HG03196 (cell line): Measurements from ENCODE around the gene TMEM127.
"Not testable (repeated sequence)": the region's sequence is repeated elsewhere in the genome, so short reads cannot be mapped to it uniquely, and the experiment has no call there.

ENCODE experiments used
- ATAC-seq: cut with Tn5 transposase; IDR thresholded peaks from one replicate; pipeline ENCODE4 v1.9.1; 2021; ENCODE audit not compliant: unreplicated experiment

TMEM127 gene

DNA sequence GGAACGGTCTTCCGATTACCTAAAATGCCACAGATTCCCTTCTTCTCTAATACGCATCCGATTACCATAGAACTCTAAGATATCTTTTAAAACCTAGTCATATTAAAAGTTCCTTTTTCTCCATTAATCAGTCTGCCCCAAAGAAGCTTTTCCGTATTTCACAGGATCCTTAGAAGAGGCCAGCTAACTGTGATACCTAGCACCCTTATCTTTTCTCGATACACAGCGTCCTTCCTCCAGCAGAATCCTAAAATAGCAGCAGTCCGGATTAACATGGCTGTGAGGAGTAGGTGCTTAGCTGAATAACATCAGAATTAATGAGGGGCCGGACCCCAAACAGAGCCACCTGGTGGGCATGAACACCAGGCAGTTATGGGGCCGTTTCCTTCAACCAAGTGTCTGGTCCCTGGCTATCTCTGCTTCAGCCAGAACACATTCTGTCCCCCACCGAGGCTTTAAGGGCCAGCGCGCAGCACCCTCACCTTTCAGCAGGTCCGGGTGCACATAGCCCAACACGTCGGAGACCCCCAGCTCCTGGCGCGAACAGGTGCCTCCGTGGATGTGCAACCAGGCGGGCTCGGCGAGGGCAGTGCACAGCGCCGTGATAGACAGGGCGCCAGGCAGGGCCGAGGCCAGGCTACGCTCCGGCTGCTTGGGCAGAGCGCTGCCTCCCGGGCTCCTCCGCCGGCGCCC, 995 bp downstream of the TMEM127 start:
- no peak for ATAC-seq

DNA sequence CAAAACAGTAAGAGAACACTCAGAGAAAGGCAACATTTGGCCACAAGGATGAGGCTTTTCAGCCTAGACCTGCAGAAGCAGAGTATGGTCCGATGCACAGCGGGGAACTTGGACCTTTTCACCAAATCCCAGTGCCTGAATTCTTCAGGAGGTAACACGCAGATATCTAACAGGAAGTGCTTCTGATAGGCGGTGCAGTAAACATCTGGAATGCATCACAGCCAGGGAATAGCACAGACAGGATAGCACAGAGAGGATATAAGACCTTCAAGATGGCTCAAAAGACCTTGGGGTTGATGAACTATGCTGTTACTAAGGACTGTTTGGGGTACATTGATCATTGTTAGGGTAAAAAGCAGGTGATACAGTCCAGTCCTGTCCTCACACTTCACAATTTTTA, 1.7 kb downstream of the TMEM127 start:
- no peak for ATAC-seq

DNA sequence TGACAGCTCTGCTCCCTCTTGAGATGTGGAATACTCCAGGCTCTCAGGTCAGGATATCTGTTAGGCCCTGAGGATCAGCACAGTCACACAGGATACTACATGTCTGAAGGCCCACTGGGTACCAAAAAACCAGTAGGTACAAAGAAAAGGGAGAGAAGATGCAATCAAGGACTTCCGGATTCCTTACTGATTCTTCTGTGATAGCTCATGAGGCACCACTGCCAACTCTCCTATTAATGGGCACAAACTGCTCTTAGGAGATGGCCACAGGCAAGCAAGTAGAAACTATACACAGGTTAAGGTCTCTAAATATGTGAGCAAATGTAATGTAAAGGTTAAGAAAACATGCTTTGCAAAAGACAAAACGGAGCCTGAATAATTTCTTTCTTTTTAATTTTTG, 3.5 kb downstream of the TMEM127 start:
- ATAC-seq, result no peak

DNA sequence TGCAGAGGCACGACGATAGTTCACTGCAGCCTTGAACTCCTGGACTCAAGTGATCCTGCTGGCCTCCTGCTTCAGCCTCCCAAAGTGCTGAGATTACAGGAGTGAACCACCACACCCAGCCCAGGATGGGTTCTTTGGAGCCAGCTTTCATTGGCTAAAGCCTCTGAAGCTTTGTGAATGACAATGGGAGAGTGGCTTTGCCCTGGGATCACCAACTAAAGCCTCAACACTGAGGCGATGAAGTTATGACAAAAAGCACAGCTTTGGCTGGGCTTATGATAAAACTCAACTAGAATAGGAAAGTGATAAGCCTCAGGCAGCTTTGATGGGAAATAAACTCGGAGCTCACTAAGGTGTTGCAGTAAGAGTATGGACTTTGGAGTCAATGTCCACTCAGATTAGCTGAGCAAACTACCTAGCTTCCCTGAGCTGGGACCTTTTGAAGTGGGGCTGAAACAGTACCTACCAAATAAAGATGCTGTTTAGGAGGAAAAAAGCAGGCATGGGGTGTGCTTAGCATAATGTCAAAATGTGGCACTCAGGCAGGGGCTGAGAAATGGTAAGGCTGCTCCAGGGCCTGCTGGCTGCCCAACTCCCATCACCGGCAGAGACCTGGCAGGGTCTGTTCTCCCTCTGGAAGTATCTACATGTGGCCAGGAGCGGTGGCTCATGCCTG, 4.3 kb downstream of the TMEM127 start:
- no peak for ATAC-seq

DNA sequence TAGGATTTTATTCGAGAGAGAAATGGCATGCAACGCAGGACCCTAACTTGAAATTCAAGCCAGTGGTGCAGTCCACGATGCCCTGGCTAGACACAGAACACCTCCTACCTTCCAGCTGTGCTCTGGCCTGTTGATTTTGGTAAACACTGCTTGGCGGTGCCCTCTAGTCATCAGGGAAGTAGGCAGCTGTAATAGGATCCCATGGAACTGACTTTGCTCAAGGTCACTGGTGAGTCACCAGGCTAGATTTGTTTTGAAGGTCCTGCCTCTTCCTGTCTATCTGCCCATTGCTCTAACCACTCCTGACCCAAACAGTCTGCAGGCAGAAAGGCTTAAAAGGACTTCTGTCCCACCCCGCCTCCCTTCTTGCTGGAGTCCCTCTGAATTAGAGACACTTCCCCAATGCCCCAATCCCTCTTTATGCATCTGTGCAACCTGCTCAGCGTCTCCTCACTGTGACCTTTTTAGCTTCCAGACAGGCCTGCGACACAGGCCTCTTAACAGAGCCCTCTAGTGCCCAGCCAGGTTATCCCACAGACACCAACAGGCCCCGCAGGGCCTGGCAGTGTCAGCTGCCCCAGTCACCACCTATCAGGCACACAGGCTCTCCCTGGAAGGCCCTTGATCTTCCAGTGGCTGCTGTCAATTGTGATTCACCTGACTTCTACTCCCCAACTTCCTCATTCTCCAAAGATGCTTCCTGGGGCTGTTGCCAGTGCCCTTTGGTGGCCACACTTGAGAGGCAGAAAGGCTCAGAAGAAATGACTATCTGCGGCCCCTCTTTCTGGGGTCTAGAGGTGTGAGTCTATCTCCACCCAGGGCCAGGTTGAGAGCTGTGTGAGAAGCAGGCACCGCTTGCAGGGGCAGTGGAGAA, 5.2 kb downstream of the TMEM127 start:
- ATAC-seq, result peak; percentile 27

DNA sequence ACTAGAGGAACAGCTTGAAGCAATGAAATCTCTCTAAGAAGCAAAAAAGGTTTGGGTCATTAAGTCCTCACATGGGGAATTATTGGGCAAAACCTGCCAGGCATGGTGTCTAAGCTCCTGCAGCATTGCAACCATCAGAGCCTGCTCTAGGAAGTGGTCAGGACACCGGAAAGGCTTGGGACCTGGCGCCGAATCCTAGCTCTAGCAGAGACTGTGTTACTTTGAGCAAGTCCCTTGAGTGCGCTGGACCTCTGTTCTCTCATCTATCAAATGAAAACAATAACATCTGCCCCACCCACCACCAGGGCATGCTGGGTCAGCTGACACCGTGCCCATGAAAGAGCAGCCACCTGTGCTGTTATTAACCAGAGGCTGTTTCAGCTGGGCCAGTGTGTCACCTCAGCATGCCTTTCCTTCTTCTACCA, 6.3 kb downstream of the TMEM127 start:
- ATAC-seq, result no peak

DNA sequence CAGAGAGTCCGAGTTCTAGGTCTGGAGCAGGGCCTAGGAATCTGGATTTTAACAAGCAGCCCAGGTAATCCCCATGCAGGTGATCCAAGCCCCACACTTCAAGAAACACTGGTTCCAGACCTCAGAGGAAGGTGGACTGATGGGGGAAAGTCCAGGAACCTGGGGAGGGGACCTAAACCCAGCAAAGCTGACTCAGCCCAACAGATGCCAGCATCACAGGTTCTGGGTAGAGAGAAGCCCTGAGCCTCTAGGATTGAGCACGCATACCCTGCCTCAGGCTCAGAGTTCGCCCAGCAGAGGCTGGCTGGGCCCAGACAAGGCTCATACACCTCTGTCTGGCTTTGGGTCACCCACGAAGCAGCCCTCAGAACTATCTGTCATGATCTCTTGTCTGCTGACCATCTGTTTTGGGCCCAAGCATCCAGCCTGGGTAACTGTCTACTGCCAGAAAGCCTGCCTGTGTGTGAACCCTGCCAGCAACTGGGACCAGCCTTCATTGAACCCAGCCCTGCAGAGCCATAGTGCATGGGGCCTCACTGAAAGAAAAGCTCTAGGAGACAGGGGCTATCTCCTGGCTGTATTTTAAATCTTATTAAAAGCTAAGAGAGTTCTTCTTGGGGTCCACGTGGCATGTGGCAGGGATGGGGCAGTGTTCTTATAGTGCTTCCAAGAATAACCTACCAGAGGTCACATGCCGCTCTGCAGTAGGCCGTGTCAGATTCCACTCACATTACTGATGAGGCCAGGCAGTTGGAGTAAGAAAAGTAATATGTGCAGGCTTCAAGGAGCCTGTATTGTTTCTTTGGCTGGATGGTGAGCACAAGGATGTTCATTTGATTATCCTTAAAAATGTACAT, 7.4 kb downstream of the TMEM127 start:
- ATAC-seq, result no peak

DNA sequence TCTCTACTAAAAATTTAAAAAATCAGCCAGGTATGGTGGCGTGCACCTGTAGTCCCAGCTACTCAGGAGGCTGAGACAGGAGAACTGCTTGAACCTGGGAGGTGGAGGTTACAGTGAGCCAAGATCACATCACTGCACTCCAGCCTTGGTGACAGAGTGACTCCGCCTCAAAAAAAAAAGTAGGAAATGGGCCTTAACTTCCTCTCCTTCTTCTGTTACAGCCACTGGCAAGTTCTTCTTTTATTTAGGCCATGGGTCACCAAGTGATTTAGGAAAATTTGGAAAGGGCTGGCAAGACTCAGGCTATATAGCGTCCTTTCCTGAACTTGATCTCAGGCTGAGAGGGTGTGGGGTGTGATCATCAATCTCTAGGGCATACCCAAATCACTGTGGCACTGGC, 8.1 kb downstream of the TMEM127 start:
- not testable (repeated sequence) for ATAC-seq

DNA sequence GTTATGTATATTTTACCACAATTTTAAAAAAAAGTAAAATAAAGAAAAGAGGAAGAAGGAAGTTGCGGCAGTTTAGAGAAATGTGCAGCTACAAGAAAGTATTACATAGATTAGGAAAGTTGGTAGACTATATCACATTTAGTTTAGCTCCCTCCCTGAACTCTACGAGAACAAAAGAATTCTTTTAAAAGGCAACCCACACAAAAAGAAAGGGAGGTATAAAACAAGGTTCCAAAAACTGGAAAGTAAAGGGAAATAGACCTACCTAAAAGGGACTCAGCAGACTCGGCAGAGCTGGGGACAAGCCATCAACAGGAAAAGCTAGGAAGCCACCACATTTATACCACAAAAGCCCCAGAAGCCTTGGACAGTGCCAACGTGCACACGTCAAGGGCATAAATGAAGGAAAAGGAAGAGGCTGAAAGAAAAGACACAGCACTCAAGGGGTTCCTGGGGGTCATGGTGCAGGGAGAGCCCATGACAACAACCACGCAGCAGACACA, 9.1 kb downstream of the TMEM127 start:
- no peak for ATAC-seq

DNA sequence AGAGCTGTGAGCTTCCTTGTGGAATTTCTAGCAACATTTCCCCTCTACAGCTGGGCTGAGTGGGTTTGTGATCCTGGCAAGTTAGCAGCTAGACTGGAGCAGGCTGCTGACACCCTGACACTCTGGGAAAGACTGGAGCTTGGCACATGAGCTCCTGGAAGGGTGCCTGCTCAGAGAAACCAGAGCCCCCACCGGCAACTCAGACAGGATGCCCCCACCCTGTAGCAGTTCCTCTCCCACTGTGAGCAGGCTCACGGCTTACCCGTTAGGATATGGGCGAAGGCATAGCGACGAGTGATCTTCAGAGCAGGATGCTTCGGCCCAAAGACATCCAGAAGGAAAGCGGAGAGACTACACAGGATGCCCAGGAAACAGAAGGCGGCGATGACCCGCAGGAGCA, 11.2 kb downstream of the TMEM127 start:
- ATAC-seq, result no peak

DNA sequence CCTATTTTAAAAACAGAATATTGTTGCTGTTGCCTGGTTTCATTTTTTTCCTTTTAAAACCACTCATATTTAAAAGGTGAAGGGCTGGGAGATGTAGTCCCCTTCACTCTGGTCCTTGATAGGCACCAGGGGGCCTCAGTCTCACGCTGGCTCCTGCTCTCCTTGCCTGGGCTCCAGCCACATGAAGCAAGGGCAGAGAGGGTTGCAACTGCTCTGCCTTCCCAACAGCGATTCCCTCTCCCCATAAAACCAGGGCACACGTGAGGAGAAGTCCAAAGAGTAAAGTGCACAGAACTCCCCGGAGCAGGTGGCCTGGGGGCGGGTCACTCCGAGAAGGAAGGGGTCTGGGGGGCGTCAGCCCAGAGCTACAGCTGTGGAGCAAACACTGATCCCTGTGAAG, 12.8 kb downstream of the TMEM127 start:
- ATAC-seq, result no peak

DNA sequence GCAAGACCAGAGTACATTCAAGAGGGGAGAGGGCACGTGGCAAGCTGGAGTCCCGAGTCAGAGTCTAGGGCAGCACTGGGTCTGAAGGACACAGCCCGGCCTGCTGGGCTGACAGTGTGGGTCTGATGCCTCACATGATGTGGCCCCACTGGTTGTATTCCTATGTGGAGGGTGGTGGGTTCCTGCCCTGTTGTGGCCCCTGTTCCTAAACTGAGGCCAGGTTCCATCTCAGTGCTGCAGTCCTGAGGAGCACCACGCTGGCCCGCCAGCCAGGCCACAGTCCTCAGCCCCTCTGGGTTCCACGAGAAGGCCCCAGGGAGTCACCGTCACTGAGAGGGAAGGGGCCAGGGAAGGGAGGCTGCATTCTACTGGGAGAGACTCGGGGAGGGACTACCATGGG, 13.3 kb downstream of the TMEM127 start:
- ATAC-seq, result no peak

DNA sequence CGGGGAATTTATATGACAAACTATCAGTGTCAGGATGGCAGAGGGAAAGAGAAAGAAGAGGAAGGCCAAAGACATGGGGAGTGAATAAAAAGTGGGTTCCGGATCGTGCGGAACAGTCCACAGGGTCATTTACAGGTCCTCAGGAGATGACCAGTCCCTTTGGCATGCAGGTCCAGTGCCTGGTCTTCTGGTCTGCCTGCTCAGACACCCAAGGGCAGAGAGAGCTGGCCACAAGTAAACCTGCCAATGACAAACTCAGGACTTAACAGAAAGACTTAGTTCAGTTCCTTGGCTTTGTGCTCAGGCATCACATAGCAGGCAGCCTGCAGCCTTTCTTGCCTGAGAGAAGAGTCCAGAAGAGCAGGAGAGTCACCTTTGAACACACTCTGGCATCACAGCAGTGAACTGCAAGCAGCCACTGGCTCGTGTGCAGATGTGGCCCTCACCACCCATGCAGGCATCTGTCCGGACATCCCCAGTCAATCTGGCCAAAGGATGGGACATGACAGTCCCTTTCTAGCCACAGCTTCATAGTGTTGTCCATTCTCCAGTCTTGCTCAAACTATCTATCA, 14.0 kb downstream of the TMEM127 start:
- no peak for ATAC-seq

DNA sequence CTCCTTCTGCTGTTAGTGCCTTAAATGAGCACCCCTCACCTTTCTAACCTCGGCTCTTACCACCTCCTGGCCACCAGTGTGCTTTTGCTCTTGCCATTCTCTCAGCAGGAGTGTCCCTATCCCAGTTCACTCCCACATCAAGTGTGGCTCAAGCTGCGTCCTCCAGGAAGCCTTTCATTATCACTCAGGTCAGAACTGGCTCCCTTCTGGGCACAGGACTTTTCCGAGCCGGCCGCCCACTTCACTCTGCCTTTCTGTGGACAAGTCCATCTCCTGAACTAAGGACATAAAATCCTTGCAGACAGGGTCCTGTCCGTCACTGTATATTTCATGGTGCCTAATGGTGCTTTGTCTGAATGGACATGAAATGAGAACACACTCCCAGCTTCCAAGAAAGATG, 15.6 kb downstream of the TMEM127 start:
- ATAC-seq, result no peak

DNA sequence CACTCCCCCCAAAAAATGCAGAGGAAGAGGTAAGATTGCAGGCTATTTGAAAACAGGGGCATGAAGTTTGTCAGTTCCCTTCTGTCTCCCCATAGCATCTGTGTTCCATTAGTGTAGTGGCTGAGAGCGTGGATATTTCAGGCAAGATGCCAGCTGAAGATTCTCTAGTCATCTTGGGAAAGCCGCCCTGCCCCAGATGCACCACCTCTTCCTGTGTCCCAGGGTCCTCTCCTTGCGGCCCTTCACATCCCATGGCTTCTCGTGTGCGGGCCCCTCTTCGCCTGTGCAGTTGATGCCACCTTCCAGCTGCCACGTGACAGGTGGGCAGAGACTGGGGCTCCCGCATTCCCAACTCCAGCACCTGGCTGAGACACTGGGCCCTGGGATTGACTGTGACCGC, 16.1 kb downstream of the TMEM127 start:
- no peak for ATAC-seq

DNA sequence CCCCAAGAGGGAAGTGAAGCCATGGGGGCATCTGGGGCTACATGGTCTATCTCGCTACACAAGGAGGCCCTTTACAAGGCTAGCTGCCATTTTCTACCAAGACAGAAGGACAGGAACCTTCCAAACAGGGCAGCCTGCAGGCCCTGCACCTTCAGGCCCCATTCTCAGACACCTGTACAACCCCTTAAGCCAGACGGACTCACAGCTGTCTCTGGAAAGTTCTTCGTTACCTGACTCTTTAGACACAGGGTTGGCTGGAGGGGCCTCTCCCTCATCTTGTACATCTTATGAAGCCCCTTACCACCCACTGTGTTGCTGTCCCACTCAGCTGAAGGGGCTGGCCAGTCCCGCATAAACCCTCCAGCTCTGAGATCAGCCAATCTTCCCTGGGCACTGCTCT, 17.2 kb downstream of the TMEM127 start:
- ATAC-seq, result no peak

DNA sequence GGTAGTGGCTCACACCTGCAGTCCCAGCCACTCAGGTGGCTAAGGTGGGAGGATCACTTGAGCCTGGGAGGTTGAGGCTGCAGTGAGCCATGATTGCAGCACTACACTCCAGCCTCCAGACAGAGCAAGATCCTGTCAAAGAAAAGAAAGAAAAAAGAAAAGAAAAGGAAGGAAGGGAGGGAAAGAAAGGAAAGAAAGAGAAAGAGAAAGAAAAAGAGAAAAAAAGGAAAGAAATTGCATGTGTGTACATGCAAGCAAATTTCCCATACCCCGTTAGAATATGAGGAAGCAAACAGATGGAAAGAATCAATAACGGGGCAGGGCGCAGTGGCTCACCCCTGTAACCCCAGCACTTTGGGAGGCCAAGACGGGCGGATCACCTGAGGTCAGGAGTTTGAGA, 17.9 kb downstream of the TMEM127 start:
- no peak for ATAC-seq

DNA sequence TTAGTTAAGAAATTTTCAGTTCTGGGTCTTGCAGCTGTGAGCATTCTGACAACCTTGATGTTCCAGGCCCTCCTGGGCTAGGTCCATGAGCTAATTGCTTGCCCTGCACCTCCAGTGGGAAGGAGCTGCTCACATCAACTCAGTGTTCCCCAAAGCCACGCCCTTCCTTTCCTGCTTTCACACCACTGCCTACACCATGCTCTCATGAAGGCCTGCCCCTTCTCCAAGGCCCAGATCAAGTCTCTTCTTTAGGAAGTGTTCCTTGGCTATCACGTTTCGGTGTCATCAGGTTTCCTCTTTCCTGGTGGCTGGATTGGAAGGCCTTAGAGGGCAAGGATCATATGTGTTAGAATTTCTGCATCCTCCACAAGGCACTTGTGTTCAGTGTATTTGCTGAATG, 18.8 kb downstream of the TMEM127 start:
- ATAC-seq, result no peak

DNA sequence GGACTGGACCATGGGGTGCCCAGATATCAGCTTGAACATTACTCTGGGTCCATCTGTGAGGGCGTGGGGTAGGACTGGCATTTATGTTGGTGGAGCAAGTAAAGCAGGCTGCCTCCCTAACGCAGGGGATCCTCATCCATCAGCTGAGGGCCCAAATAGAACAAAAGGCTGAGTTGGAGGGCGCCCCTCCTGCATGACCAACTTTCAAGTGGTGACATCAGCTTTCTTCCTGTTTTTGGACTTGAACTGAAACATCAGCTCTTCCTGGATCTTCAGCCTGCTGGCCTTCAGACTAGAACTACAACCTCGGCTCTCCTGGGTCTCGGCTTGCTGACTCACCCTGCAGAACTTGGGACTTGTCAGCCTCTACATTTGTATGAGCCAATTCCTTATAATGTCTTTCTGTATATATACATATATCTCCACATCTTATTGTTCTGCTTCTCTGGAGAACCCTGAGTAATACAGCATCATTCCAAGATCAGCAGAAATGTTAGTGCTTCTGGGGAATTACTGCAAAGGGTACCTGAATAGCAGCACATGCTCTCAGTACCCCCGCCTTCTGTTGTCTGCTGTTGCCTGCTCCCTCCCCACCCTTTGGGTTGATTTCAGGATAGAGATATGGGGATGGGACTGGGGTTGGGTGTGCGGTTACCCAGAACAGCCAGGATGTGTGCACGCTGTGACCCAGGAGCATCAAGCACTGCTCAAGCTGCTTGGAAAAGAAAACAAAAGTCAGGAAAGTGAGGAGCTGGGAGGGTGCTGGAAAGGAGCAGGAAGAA, 20.0 kb downstream of the TMEM127 start:
- ATAC-seq, result no peak

DNA sequence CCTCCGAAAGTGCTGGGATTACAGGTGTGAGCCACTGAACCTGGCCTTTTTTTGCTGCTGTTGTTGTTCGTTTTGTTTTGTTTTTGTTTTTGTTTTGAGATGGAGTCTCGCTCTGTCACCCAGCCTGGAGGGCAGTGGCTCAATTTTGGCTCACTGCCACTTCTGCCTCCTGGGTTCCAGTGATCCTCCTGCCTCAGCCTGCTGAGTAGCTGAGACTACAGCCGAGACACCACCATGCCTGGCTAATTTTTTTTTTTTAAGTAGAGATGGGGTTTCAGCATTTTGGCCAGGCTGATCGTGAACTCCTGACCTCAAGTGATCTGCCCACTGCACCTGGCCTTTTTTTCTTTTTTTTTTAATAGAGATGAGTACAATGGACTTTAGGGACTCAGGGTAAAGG, 22.0 kb downstream of the TMEM127 start:
- ATAC-seq, result no peak
